Measurements from ENCODE around the gene PTPRG. TPM values are rescaled to one million over a fixed set of nuclear protein-coding genes. Genes with fewer than 3 reads are reported as not detected.
A peak's percentile ranks its signal among the peaks of the same experiment; 100 is the strongest.

Gene PTPRG
- total and polyA plus RNA-seq, 11 donors = 8.0 to 48.5 (median 35.4) TPM

DNA sequence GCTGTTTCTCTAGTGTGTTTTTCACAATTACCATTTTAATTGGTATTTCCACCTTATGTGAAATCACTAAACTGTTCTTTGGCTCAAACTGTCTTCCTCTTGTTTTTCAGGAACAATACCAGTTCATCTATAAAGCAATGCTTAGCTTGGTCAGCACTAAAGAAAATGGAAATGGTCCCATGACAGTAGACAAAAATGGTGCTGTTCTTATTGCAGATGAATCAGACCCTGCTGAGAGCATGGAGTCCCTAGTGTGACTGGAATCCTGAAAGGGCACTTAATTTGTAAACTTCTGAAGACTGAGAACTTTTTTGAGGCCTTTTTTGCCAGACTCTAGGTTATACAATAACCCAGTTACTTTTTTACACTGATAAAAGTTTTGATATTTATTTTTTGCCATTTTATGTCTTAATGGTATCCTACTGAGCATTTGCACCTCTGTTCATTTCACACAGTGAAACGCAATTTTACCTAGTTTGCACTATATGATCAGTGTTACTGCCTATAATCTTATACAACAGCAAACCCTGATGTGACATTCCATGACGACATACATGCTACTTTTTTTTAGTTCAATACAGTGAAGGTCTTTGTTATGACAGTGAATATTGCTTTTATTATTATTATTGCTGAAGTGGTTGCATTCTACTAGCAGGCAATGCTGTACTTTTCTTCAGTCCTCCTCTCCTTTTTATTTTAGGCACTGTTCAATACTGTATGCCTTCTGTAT is 731.8 kb downstream of the PTPRG start:
- peaks cover 0 to 7% (median 0%) of the 10 kb centered on the region in 12 donors for H3K4me1 ChIP-seq
- 90 to 99% (median 93%) methylated on average over 2 of the region's 2 CpGs for WGBS, 4 donors
- H3K4me3 ChIP-seq = no peak overlapping the region
- H3K27ac ChIP-seq = no peak overlapping the region
- no peak for DNase-seq
- H3K9me3 ChIP-seq = no peaks in the 10 kb centered on the region
- no peaks in the 10 kb centered on the region for H3K27me3 ChIP-seq
- peaks cover 0 to 48% (median 16%) of the 10 kb centered on the region in 9 donors for H3K36me3 ChIP-seq
- intact Hi-C loops (cut with DNase I) = no loop called here
- no peak for ATAC-seq
- TF ChIP-seq POLR2A (IDR thresholded peaks at IDR 0.05) = no peak
- TF ChIP-seq, protein P1, sequence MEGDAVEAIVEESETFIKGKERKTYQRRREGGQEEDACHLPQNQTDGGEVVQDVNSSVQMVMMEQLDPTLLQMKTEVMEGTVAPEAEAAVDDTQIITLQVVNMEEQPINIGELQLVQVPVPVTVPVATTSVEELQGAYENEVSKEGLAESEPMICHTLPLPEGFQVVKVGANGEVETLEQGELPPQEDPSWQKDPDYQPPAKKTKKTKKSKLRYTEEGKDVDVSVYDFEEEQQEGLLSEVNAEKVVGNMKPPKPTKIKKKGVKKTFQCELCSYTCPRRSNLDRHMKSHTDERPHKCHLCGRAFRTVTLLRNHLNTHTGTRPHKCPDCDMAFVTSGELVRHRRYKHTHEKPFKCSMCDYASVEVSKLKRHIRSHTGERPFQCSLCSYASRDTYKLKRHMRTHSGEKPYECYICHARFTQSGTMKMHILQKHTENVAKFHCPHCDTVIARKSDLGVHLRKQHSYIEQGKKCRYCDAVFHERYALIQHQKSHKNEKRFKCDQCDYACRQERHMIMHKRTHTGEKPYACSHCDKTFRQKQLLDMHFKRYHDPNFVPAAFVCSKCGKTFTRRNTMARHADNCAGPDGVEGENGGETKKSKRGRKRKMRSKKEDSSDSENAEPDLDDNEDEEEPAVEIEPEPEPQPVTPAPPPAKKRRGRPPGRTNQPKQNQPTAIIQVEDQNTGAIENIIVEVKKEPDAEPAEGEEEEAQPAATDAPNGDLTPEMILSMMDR (IDR thresholded peaks at IDR 0.05) = no peak

DNA sequence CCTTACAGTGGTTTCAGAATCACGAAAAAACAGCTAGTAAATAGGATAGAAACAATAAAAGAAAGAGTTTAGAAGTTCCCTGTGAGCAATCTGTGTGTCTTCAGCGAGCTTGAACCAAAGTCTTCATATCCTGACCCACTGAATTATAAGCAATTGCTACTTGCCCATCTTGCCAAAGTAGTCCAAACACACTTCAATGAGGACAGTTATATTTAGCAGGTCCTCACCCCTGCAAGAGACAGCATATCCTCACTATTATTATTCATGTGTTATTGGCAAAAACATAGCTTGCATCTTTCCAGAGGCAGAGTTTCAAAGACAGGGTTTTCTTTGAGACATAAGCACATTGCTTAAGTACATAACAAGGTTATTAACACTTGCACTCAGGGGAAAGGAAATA is 734.2 kb downstream of the PTPRG start:
- no peak for TF ChIP-seq POLR2A (IDR thresholded peaks at IDR 0.05)
- TF ChIP-seq, protein P1 (IDR thresholded peaks at IDR 0.05) = no peak
- Histone ChIP-seq H3K9me3 (peaks cover 0 to 1% (median 0%) of the 10 kb centered on the region in 12 donors), H3K4me3 (no peak overlapping the region), H3K36me3 (peaks cover 0 to 45% (median 18%) of the 10 kb centered on the region in 9 donors), H3K27ac (no peak overlapping the region), H3K4me1 (peaks cover 0 to 7% (median 0%) of the 10 kb centered on the region in 12 donors), H3K27me3 (no peaks in the 10 kb centered on the region)
- intact Hi-C loops (cut with DNase I) = no loop called here
- ATAC-seq (peak in 2 of 4 donors; percentile 45 to 60), DNase-seq (no peak)
- WGBS, 4 donors = 76 to 89% (median 82%) methylated on average over 2 of the region's 2 CpGs

DNA sequence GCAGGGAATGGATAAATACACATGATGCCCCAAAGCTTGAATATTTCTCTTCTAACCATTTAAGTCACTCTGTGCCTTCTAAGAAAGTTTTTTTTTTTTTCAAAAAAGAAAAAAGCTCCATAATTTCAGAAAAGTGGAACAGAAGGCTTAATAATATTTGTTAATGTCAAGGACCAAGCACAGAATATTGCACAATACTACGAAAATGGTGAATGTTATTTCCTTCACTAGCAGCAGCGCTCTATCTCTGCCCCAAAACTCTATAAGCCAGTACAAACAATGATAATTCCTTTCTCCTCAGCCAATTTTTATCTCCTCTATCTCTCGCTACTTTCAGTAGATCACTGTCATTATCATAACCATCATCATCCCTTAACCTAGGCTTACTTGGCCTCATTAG is 739.2 kb downstream of the PTPRG start:
- peaks cover 0 to 3% (median 0%) of the 10 kb centered on the region in 12 donors for H3K4me1 ChIP-seq
- 89 to 95% (median 94%) methylated on average over 3 of the region's 3 CpGs for WGBS, 4 donors
- no peak overlapping the region for H3K27ac ChIP-seq
- no peaks in the 10 kb centered on the region for H3K27me3 ChIP-seq
- no peak for DNase-seq
- TF ChIP-seq, protein P1 (IDR thresholded peaks at IDR 0.05) = no peak
- no peak for TF ChIP-seq POLR2A (IDR thresholded peaks at IDR 0.05)
- peaks cover 0 to 6% (median 0%) of the 10 kb centered on the region in 9 donors for H3K36me3 ChIP-seq
- intact Hi-C loops (cut with DNase I) = loop anchor here in 1 of 10 donors (10.0 kb wide), 1 partner anchor 86 kb away; no protein-coding TSS in a partner anchor
- peaks cover 0 to 29% (median 9%) of the 10 kb centered on the region in 12 donors for H3K9me3 ChIP-seq
- no peak overlapping the region for H3K4me3 ChIP-seq
- ATAC-seq = no peak

DNA sequence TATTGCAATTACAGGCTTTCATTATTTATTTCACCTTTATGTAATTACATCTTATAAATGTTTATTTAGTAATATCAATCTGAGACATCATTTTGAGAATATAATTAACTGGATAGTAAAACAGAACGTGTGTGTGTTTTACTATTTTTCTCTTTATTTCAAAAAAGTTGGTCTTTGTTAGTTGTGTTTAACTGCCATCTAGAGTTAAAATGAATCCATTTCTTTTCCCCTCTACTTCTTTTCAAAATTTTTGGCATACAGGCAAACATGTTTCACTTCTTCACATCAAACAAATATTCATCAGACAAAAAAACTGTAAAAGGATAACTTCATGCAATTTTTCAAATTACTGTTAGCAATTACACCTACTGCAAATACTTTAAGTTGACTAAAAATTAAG is 750.8 kb downstream of the PTPRG start:
- Histone ChIP-seq H3K27ac (no peak overlapping the region), H3K27me3 (no peaks in the 10 kb centered on the region), H3K36me3 (no peaks in the 10 kb centered on the region), H3K4me3 (no peak overlapping the region), H3K4me1 (no peaks in the 10 kb centered on the region), H3K9me3 (no peaks in the 10 kb centered on the region)
- no peak for DNase-seq
- TF ChIP-seq POLR2A (IDR thresholded peaks at IDR 0.05) = no peak
- TF ChIP-seq, protein P1 (IDR thresholded peaks at IDR 0.05) = peak in 2 of 12 donors; percentile 9 to 17
- no peak for ATAC-seq
- WGBS, 4 donors = 29 to 64% (median 39%) methylated on average over 1 of the region's 1 CpG
- intact Hi-C loops (cut with DNase I) = loop anchor here in 4 of 10 donors (10.0 kb wide), 2 partner anchors 97 to 107 kb away; no protein-coding TSS in a partner anchor
